H9 (cell line): ENCODE data around the gene SYT2. TPM values are rescaled to one million over a fixed set of nuclear protein-coding genes. Genes with fewer than 3 reads are reported as not detected.

Source experiments
- DNase-seq: peaks from one replicate; pipeline ENCODE4 v3.0.0-alpha.2; 2017
- H2AFZ ChIP-seq: one replicate; pipeline ENCODE4 v1.6.1; 2013; ENCODE audit warnings: mild to moderate bottlenecking, low read length, control low read depth, moderate library complexity
- H2AK5ac ChIP-seq: 2 replicates; pipeline ENCODE4 v1.6.1; 2013; ENCODE audit warnings: low read length, control low read depth, mixed read lengths; ENCODE audit not compliant: insufficient read length
- H2BK120ac ChIP-seq: one replicate; pipeline ENCODE4 v1.6.1; 2013; ENCODE audit warnings: low read depth, mild to moderate bottlenecking, low read length, control low read depth, inconsistent platforms; ENCODE audit not compliant: poor library complexity, severe bottlenecking
- H2BK12ac ChIP-seq: 2 replicates; pipeline ENCODE4 v1.6.1; 2013; ENCODE audit warnings: low read length, control low read depth, mixed read lengths, low read depth; ENCODE audit not compliant: insufficient read length
- H2BK15ac ChIP-seq: 2 replicates; pipeline ENCODE4 v1.6.1; 2013; ENCODE audit warnings: low read depth, low read length, control low read depth
- H2BK20ac ChIP-seq: one replicate; pipeline ENCODE4 v1.6.1; 2013; ENCODE audit warnings: low read depth, mild to moderate bottlenecking, low read length, control low read depth, inconsistent platforms; ENCODE audit not compliant: poor library complexity, severe bottlenecking
- H2BK5ac ChIP-seq: 2 replicates; pipeline ENCODE4 v1.6.1; 2013; ENCODE audit warnings: low read length, control low read depth, mixed read lengths; ENCODE audit not compliant: insufficient read length
- H3K14ac ChIP-seq: 2 replicates; pipeline ENCODE4 v1.6.1; 2013; ENCODE audit warnings: low read length, control low read depth; ENCODE audit not compliant: insufficient read depth
- H3K18ac ChIP-seq: 2 replicates; pipeline ENCODE4 v1.6.1; 2013; ENCODE audit warnings: low read depth, mild to moderate bottlenecking, mixed read lengths, low read length, control low read depth; ENCODE audit not compliant: insufficient read length
- H3K23ac ChIP-seq: 2 replicates; pipeline ENCODE4 v1.6.1; 2013; ENCODE audit warnings: low read length, control low read depth, mixed read lengths, low read depth; ENCODE audit not compliant: insufficient read length
- H3K23me2 ChIP-seq: 2 replicates; pipeline ENCODE4 v1.6.1; 2013; ENCODE audit warnings: low read depth, mild to moderate bottlenecking, mixed read lengths, low read length, control low read depth; ENCODE audit not compliant: insufficient read length, poor library complexity, severe bottlenecking
- H3K27ac ChIP-seq: 2 replicates; pipeline ENCODE4 v1.5.1; 2013; ENCODE audit warnings: low read length, control low read depth, mixed read lengths, low read depth; ENCODE audit not compliant: insufficient read length
- H3K27me3 ChIP-seq: 2 replicates; pipeline ENCODE4 v1.6.1; 2013; ENCODE audit warnings: low read length, control low read depth, inconsistent platforms; ENCODE audit not compliant: insufficient read depth
- H3K4ac ChIP-seq: 2 replicates; pipeline ENCODE4 v1.6.1; 2013; ENCODE audit warnings: low read depth, mild to moderate bottlenecking, control low read depth, inconsistent platforms, low read length, moderate library complexity
- H3K4me1 ChIP-seq: 2 replicates; pipeline ENCODE4 v1.6.1; 2013; ENCODE audit warnings: low read length, control low read depth, inconsistent platforms; ENCODE audit not compliant: insufficient read depth
- H3K4me2 ChIP-seq: 2 replicates; pipeline ENCODE4 v1.6.1; 2013; ENCODE audit warnings: low read length, control low read depth, mixed read lengths; ENCODE audit not compliant: insufficient read length, insufficient read depth
- H3K56ac ChIP-seq: 2 replicates; pipeline ENCODE4 v1.6.1; 2013; ENCODE audit warnings: low read depth, mild to moderate bottlenecking, mixed read lengths, low read length, control low read depth; ENCODE audit not compliant: insufficient read length
- H3K79me1 ChIP-seq: 2 replicates; pipeline ENCODE4 v1.6.1; 2013; ENCODE audit warnings: low read depth, mild to moderate bottlenecking, moderate library complexity, low read length, control low read depth, inconsistent platforms; ENCODE audit not compliant: insufficient read depth, poor library complexity, severe bottlenecking
- H3K79me2 ChIP-seq: 2 replicates; pipeline ENCODE4 v1.6.1; 2013; ENCODE audit warnings: low read length, control low read depth, inconsistent platforms; ENCODE audit not compliant: insufficient read depth
- H3K9ac ChIP-seq: 2 replicates; pipeline ENCODE4 v1.6.1; 2013; ENCODE audit warnings: low read length, control low read depth, mixed read lengths; ENCODE audit not compliant: insufficient read length; ENCODE audit errors: extremely low read depth
- H3K9me3 ChIP-seq: one replicate; pipeline ENCODE4 v1.6.1; 2013; ENCODE audit warnings: low read depth, low read length, inconsistent platforms; ENCODE audit not compliant: control insufficient read depth
- H3T11ph ChIP-seq: one replicate; pipeline ENCODE4 v1.6.1; 2013; ENCODE audit warnings: mild to moderate bottlenecking, low read length, control low read depth, inconsistent platforms
- H4K20me1 ChIP-seq: one replicate; pipeline ENCODE4 v1.6.1; 2013; ENCODE audit not compliant: control insufficient read depth, insufficient read length, insufficient read depth
- H4K5ac ChIP-seq: 2 replicates; pipeline ENCODE4 v1.6.1; 2013; ENCODE audit warnings: low read depth, mild to moderate bottlenecking, mixed read lengths, low read length, control low read depth; ENCODE audit not compliant: insufficient read length
- H4K8ac ChIP-seq: replicated peaks from 2 replicates; pipeline ENCODE4 v1.6.1; 2013; ENCODE audit warnings: low read length, control low read depth, mixed read lengths, low read depth; ENCODE audit not compliant: insufficient read length
- H4K91ac ChIP-seq: 2 replicates; pipeline ENCODE4 v1.6.1; 2013; ENCODE audit warnings: low read depth, mild to moderate bottlenecking, moderate library complexity, mixed read lengths, low read length, control low read depth; ENCODE audit not compliant: insufficient read length
- H3K27ac Mint-ChIP-seq, 3 experiments: 2 replicates in 2 of 3; 3 replicates in 1 of 3; pipeline ENCODE4 v1.8.0; 2020 to 2021; ENCODE audit warnings: mixed read lengths in 3 of 3, mild to moderate bottlenecking in 1 of 3, moderate library complexity in 1 of 3
- H3K27me3 Mint-ChIP-seq: 2 replicates; pipeline ENCODE4 v1.8.0; 2021; ENCODE audit warnings: low read depth, mild to moderate bottlenecking, moderate library complexity, mixed read lengths
- H3K36me3 Mint-ChIP-seq, 3 experiments: 2 replicates in 2 of 3; 3 replicates in 1 of 3; pipeline ENCODE4 v1.8.0; 2020 to 2021; ENCODE audit warnings: low read depth in 3 of 3, mixed read lengths in 3 of 3; ENCODE audit not compliant: insufficient read depth in 1 of 3
- H3K4me1 Mint-ChIP-seq, 2 experiments: 2 replicates each; pipeline ENCODE4 v1.8.0; 2020; ENCODE audit warnings: mixed read lengths in 2 of 2
- H3K4me3 Mint-ChIP-seq, 2 experiments: 2 replicates in 1 of 2; 3 replicates in 1 of 2; pipeline ENCODE4 v1.8.0; 2020 to 2021; ENCODE audit warnings: mild to moderate bottlenecking in 2 of 2, mixed read lengths in 2 of 2, moderate library complexity in 1 of 2
- H3K9me3 Mint-ChIP-seq, 2 experiments: 2 replicates in 1 of 2; 3 replicates in 1 of 2; pipeline ENCODE4 v1.8.0; 2020; ENCODE audit warnings: mild to moderate bottlenecking in 2 of 2, mixed read lengths in 2 of 2, moderate library complexity in 1 of 2
- WGBS: extraction: QIAGEN DNeasy Blood & Tissue Kit; methylation state at CpG from one replicate; pipeline ENCODE4 v1.1.7; 2013; ENCODE audit warnings: missing lambda C conversion rate, low lambda C conversion rate, mixed read lengths; ENCODE audit not compliant: insufficient read length; ENCODE audit errors: extremely low coverage; 5-methylcytosine and 5-hydroxymethylcytosine counted together
- total RNA-seq: library from RNA; stranded (reverse); gene quantifications from 2 replicates; pipeline ENCODE4 v1.2.1, GENCODE V29; 2021
- TF ChIP-seq, protein P1 (sequence below): fragments of 200-600 bp; sonication (generic); conservative IDR thresholded peaks from 3 replicates; pipeline ENCODE4 v1.8.0; 2021; ENCODE audit warnings: antibody characterized with exemption, mild to moderate bottlenecking

The SYT2 gene
- total RNA-seq, 1 experiment from 2014 or later, result 3.3 TPM

DNA sequence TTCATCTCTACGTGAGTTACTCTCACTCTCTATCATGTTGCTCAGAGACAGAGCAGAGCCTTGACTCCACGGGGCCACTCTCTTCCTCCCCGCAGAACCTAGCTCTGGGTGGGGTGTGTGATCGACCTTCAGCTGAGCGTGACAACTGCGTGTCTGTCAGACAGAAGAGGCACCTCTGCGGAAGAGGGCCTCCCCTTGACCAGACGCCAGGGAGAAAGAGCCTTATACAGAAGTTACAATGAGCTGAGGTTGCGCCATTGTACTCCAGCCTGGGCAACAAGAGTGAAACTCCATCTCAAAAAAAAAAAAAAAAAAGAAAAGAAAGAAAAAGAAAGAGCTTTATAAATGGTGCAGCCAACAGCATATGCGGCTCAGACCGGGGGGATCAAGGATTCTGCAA is 22.9 kb downstream of the SYT2 start:
- no peak overlapping the region for H2BK20ac ChIP-seq

More for the DNA sequence above, 22.9 kb downstream of the SYT2 start:
- Histone ChIP-seq H3K18ac (no peak overlapping the region), H3K23ac (no peak overlapping the region), H2BK15ac (no peak overlapping the region), H4K91ac (no peak overlapping the region), H3T11ph (no peak overlapping the region), H3K79me1 (no peaks in the 10 kb centered on the region), H3K27ac (no peak overlapping the region), H2BK5ac (no peak overlapping the region), H3K9ac (no peak overlapping the region), H4K5ac (no peak overlapping the region), H3K4me2 (no peak overlapping the region), H4K20me1 (no peaks in the 10 kb centered on the region), H2BK12ac (no peak overlapping the region), H2BK120ac (no peak overlapping the region), H3K27me3 (no peaks in the 10 kb centered on the region), H3K79me2 (no peaks in the 10 kb centered on the region), H3K14ac (no peak overlapping the region), H2AK5ac (no peak overlapping the region), H3K56ac (no peak overlapping the region), H3K23me2 (no peaks in the 10 kb centered on the region), H4K8ac (no peak overlapping the region), H3K4me1 (peaks cover 2% of the 10 kb centered on the region; the same call in 1 of the 2 replicates), H3K9me3 (no peaks in the 10 kb centered on the region), H3K4ac (no peak overlapping the region), H2AFZ (no peak overlapping the region)
- Mint-ChIP-seq H3K4me3 (no peak overlapping the region), H3K27me3 (peaks cover 15% of the 10 kb centered on the region), H3K36me3 (no peaks in the 10 kb centered on the region), H3K9me3 (no peaks in the 10 kb centered on the region), H3K27ac (peak overlapping the region in 1 of 3 experiments; percentile 18; a peak in 1 of 7 replicates), H3K4me1 (peaks cover 19 to 32% of the 10 kb centered on the region in 2 experiments; a peak in 3 of 4 replicates)
- TF ChIP-seq, protein P1, sequence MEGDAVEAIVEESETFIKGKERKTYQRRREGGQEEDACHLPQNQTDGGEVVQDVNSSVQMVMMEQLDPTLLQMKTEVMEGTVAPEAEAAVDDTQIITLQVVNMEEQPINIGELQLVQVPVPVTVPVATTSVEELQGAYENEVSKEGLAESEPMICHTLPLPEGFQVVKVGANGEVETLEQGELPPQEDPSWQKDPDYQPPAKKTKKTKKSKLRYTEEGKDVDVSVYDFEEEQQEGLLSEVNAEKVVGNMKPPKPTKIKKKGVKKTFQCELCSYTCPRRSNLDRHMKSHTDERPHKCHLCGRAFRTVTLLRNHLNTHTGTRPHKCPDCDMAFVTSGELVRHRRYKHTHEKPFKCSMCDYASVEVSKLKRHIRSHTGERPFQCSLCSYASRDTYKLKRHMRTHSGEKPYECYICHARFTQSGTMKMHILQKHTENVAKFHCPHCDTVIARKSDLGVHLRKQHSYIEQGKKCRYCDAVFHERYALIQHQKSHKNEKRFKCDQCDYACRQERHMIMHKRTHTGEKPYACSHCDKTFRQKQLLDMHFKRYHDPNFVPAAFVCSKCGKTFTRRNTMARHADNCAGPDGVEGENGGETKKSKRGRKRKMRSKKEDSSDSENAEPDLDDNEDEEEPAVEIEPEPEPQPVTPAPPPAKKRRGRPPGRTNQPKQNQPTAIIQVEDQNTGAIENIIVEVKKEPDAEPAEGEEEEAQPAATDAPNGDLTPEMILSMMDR, result no peak
- no CpG with 5 or more reads among the region's 11 CpGs for WGBS
- DNase-seq, result no peak
